Spleen (tissue), 11 donors: ENCODE data around the gene ADAMTS17. TPM values are rescaled to one million over a fixed set of nuclear protein-coding genes. Genes with fewer than 3 reads are reported as not detected.

Experiments used
- DNase-seq: peaks from one replicate; pipeline ENCODE4 v3.0.0-alpha.2; 2020
- H3K27ac ChIP-seq, 8 donors: fragments of 200-600 bp; sonication (generic) in 7 of 8; 1 replicate in 4 of 8; 2 replicates in 4 of 8; pipeline versions ENCODE4 v1.5.0 to v1.8.0; 2016 to 2021; ENCODE audit warnings: inconsistent platforms in 4 of 8, mild to moderate bottlenecking in 4 of 8, moderate library complexity in 1 of 8
- H3K27me3 ChIP-seq, 7 donors: fragments of 200-600 bp; sonication (generic) in 6 of 7; replicated peaks in 1 of 7; 1 replicate in 4 of 7; 2 replicates in 3 of 7; pipeline versions ENCODE4 v1.5.0 to v1.8.0; 2016 to 2021; ENCODE audit warnings: inconsistent platforms in 3 of 7, mild to moderate bottlenecking in 1 of 7
- H3K36me3 ChIP-seq, 6 donors: fragments of 200-600 bp; sonication (generic) in 5 of 6; 1 replicate in 4 of 6; 2 replicates in 2 of 6; pipeline versions ENCODE4 v1.5.0 to v1.8.0; 2016 to 2021; ENCODE audit warnings: inconsistent platforms in 2 of 6
- H3K4me1 ChIP-seq, 6 donors: fragments of 200-600 bp; sonication (generic) in 5 of 6; 1 replicate in 3 of 6; 2 replicates in 3 of 6; pipeline versions ENCODE4 v1.5.0 to v1.8.0; 2016 to 2021; ENCODE audit warnings: inconsistent platforms in 3 of 6
- H3K4me3 ChIP-seq, 8 donors: fragments of 200-600 bp; sonication (generic) in 7 of 8; 1 replicate in 4 of 8; 2 replicates in 4 of 8; pipeline versions ENCODE4 v1.5.0 to v1.8.0; 2016 to 2021; ENCODE audit warnings: inconsistent platforms in 4 of 8, mild to moderate bottlenecking in 4 of 8, moderate library complexity in 2 of 8
- H3K9me3 ChIP-seq, 8 donors: fragments of 200-600 bp; sonication (generic) in 7 of 8; 1 replicate in 4 of 8; 2 replicates in 4 of 8; pipeline versions ENCODE4 v1.5.0 to v1.8.0; 2016 to 2021; ENCODE audit warnings: inconsistent platforms in 4 of 8
- POLR2A ChIP-seq, 3 donors: fragments of 450-650 bp; IDR thresholded peaks; one replicate each; pipeline ENCODE4 v1.5.1; 2017; ENCODE audit warnings: antibody characterized with exemption in 3 of 3, mild to moderate bottlenecking in 1 of 3
- POLR2AphosphoS5 ChIP-seq, 3 donors: sonication (generic); formaldehyde crosslinking; IDR thresholded peaks; one replicate each; pipeline ENCODE4 v1.5.1; 2017; ENCODE audit warnings: antibody characterized with exemption in 3 of 3
- WGBS, 5 donors: extraction: QIAGEN DNeasy Blood & Tissue Kit in 3 of 5; methylation state at CpG; one replicate each; pipeline versions ENCODE4 v1.1.5 to v1.1.7; 2013 to 2018; 5-methylcytosine and 5-hydroxymethylcytosine counted together
- intact Hi-C: fragments of 100-400 bp; cut with DNase I; formaldehyde crosslinking; loops from one replicate; pipeline ENCODE4 v1.15.0; 2023; ENCODE audit warnings: low total_unique reads
- polyA plus RNA-seq, 3 donors: library from polyadenylated mRNA; stranded (reverse); fragments of 200-250 nt; gene quantifications; one replicate each; pipeline ENCODE4 v1.2.1, GENCODE V29; 2013
- total RNA-seq, 7 donors: library from RNA; depleted of rRNA in 3 of 7; stranded (reverse); fragments of >200 nt in 3 of 7; fragmentation: NEBNext Ultra II Directional in 4 of 7; extraction: Animal tissue kit (Norgen Biotek cat#: 25700) in 4 of 7; gene quantifications; one replicate each; pipeline versions ENCODE4 v1.1.0 to v1.2.1, GENCODE V29; 2016 to 2021
- TF ChIP-seq, protein P1 (sequence below), 11 experiments: fragments of 200-600 bp in 7 of 11; fragments of 450-650 bp in 4 of 11; sonication (generic) in 4 of 11; IDR thresholded peaks in 8 of 11; conservative IDR thresholded peaks in 3 of 11; 1 replicate in 7 of 11; 2 replicates in 4 of 11; pipeline versions ENCODE4 v1.4.0 to v1.8.0; 2016 to 2021; ENCODE audit warnings: antibody characterized with exemption in 11 of 11, inconsistent platforms in 4 of 11, mild to moderate bottlenecking in 1 of 11
- donor health status: healthy with polysubstance abuse.
- donor health status: DM: no; HTN: no; CAD: no; lungs with moderate emphysema.
- donor health status: DM: no; HTN: no; CAD: no.
- donor health status: Bipolar disorder and iron deficiency.
- donor health status: healthy.
- donor health status: DM: no; HTN: no; CAD: no.
- donor health status: DM: yes; HTN: yes; CAD: no.

The ADAMTS17 gene
- total and polyA plus RNA-seq, 10 donors, result 0.21 to 13.2 (median 5.8) TPM

GRCh38 chr15:100002086-100002620 lies 339.6 kb downstream of the ADAMTS17 start:
- Histone ChIP-seq H3K4me3 (no peak overlapping the region), H3K36me3 (no peaks in the 10 kb centered on the region), H3K27me3 (no peaks in the 10 kb centered on the region), H3K4me1 (no peaks in the 10 kb centered on the region), H3K27ac (no peak overlapping the region), H3K9me3 (no peaks in the 10 kb centered on the region)
- 68 to 84% (median 80%) methylated on average over 16 of the region's 16 CpGs for WGBS, 5 donors
- TF ChIP-seq, protein P1, sequence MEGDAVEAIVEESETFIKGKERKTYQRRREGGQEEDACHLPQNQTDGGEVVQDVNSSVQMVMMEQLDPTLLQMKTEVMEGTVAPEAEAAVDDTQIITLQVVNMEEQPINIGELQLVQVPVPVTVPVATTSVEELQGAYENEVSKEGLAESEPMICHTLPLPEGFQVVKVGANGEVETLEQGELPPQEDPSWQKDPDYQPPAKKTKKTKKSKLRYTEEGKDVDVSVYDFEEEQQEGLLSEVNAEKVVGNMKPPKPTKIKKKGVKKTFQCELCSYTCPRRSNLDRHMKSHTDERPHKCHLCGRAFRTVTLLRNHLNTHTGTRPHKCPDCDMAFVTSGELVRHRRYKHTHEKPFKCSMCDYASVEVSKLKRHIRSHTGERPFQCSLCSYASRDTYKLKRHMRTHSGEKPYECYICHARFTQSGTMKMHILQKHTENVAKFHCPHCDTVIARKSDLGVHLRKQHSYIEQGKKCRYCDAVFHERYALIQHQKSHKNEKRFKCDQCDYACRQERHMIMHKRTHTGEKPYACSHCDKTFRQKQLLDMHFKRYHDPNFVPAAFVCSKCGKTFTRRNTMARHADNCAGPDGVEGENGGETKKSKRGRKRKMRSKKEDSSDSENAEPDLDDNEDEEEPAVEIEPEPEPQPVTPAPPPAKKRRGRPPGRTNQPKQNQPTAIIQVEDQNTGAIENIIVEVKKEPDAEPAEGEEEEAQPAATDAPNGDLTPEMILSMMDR (IDR thresholded peaks at IDR 0.05 in 8 of 11, conservative IDR thresholded peaks at IDR 0.05 in 3 of 11), result no peak
- TF ChIP-seq POLR2AphosphoS5 (IDR thresholded peaks at IDR 0.05) (no peak), POLR2A (IDR thresholded peaks at IDR 0.05) (no peak)
- no peak for DNase-seq
- intact Hi-C loops, result no loop called here

DNA sequence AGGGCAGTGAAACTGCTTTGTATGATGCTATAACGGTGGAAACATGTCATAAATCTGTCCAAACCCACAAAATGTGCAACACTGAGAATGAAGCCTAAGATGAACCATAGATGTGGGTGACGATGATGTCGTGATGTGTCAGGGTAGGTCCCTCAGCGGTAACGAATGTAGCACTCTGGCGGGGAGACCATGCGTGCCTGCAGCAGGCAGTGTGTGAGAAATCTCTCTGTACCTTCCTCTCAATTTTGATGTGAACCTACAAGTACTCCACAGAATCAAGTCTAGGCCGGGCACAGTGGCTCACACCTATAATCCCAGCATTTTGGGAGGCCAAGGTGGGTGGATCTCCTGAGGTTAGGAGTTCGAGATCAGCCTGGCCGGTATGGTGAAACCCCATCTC lies 340.4 kb downstream of the ADAMTS17 start:
- H3K36me3 ChIP-seq, result no peaks in the 10 kb centered on the region
- no peaks in the 10 kb centered on the region for H3K27me3 ChIP-seq
- no peak for DNase-seq
- no peak overlapping the region for H3K4me3 ChIP-seq
- WGBS, 5 donors, result 79 to 90% (median 86%) methylated on average over 10 of the region's 10 CpGs
- no peaks in the 10 kb centered on the region for H3K4me1 ChIP-seq
- TF ChIP-seq POLR2AphosphoS5 (IDR thresholded peaks at IDR 0.05) (no peak), POLR2A (IDR thresholded peaks at IDR 0.05) (no peak)
- TF ChIP-seq, protein P1 (IDR thresholded peaks at IDR 0.05 in 8 of 11, conservative IDR thresholded peaks at IDR 0.05 in 3 of 11), result no peak
- no peak overlapping the region for H3K27ac ChIP-seq
- intact Hi-C loops, result no loop called here
- no peaks in the 10 kb centered on the region for H3K9me3 ChIP-seq

DNA sequence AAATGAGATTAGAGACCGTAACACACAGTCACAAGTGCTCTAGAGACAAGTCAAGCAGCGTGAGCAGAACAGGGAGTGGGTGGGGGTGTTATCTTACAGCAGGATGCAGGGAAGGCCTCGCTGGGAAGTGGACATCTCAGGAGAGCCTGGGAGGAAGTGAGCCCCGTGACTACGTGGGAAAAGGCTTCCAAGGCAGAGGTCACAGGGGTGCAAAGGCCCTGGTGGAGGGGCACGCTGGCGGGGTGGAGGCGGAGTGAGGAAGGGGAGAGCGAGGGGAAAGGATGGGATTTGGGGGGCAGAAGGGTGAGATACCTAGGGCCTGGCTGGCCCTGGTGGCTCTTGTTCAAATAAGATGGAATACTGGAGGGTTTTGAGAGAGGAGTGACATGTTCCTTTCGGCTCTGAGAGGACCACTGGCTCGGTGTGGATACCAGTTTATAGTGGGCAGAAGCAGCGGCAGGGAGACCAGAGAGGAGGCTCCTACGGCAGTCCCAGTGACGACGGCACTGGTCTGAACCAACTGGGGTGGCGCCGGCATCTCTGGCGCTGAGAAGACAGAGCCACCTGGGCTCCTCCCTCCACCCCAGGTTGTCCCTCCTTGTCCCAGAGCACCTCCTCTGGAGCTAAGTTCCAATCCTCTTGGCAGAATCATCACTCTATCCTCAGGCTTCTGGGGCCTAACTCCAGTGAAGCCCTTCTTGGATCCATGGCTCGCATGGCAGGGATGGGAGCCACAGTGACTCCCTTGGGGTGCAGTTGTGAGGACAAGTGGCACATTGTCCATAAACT lies 342.3 kb downstream of the ADAMTS17 start:
- Histone ChIP-seq H3K36me3 (no peaks in the 10 kb centered on the region), H3K27me3 (no peaks in the 10 kb centered on the region), H3K9me3 (no peaks in the 10 kb centered on the region), H3K4me3 (no peak overlapping the region), H3K27ac (no peak overlapping the region), H3K4me1 (no peaks in the 10 kb centered on the region)
- DNase-seq, result peak; percentile 51
- intact Hi-C loops, result no loop called here
- TF ChIP-seq, protein P1 (IDR thresholded peaks at IDR 0.05 in 8 of 11, conservative IDR thresholded peaks at IDR 0.05 in 3 of 11), result no peak
- TF ChIP-seq POLR2A (IDR thresholded peaks at IDR 0.05) (no peak), POLR2AphosphoS5 (IDR thresholded peaks at IDR 0.05) (no peak)
- WGBS, 5 donors, result 78 to 84% (median 80%) methylated on average over 19 of the region's 19 CpGs

DNA sequence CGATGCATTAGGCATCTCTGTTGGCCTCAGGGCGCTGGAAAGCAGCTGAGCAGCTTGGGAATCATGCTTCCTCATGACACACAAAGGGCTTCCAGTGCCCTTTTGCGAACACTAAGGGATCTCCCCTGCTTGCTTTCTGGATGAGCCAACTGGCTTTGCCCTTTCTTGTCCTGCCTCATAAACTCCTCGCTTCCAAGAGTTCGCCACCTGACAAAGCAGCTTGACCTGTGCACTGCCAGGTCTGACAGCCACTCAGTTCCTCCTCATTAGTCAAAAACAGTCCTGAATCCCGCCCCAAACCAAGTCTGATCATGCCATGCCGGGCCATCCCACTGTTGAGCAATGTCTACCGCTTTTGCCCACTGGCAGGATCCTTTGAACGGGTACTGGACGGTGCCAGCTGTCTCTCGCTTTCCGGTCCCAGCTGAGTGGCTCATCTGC lies 343.1 kb downstream of the ADAMTS17 start:
- peak; percentile 53 for DNase-seq
- H3K36me3 ChIP-seq, result no peaks in the 10 kb centered on the region
- TF ChIP-seq, protein P1 (IDR thresholded peaks at IDR 0.05 in 8 of 11, conservative IDR thresholded peaks at IDR 0.05 in 3 of 11), result no peak
- no peak for TF ChIP-seq POLR2A (IDR thresholded peaks at IDR 0.05)
- TF ChIP-seq POLR2AphosphoS5 (IDR thresholded peaks at IDR 0.05), result no peak
- H3K4me3 ChIP-seq, result no peak overlapping the region
- intact Hi-C loops, result no loop called here
- no peaks in the 10 kb centered on the region for H3K4me1 ChIP-seq
- no peak overlapping the region for H3K27ac ChIP-seq
- 85 to 94% (median 92%) methylated on average over 12 of the region's 12 CpGs for WGBS, 5 donors
- H3K27me3 ChIP-seq, result no peaks in the 10 kb centered on the region
- no peaks in the 10 kb centered on the region for H3K9me3 ChIP-seq
